Stimulated activated CD4-positive, alpha-beta T cell treated with anti-CD3 and anti-CD28 coated beads, Interleukin-2, amount 100 ng/mL, for 4 hours (primary cell): Measurements from ENCODE around the gene GALNT2.

Experiments
- DNase-seq: peaks from one replicate; pipeline ENCODE4 v3.0.0-alpha.2; 2020; ENCODE audit warnings: low read depth

The GALNT2 gene

DNA sequence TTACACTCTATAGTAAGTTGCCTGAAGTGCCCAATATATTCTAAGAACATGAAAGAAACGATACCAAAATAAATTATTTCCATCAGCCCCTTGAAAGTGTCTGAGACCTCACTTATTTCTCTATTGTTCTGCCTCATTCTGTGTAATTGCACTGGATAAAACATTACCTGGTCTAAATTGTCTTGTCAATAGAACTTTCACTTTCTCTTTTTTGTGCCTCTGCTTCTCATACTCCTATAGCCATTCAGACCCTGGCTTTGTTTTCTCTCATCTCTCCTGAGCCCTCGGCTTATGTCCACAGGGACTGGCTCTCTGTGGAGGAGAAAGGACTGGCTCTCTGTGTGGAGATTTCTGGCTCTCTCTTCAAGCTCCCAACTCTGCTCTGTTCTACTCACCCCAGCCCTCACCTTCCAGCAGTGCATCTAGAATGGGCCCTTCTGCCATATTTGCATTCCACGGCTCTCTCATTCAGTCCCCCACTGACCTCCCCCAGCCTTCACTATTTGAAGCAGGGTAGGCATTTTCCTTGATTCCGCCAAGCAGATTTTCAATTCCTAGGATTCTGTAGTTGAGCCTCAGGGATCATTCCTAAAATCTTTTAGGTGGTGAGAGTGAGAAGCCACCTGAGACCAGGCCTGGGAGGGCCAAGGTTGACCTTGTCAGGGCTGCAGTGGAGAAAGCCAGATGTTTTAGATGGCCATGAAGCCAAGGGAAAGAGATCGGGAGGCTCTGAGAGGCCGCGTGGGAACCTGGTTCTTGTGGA is 15.9 kb upstream of the GALNT2 start:
- no peak for DNase-seq

DNA sequence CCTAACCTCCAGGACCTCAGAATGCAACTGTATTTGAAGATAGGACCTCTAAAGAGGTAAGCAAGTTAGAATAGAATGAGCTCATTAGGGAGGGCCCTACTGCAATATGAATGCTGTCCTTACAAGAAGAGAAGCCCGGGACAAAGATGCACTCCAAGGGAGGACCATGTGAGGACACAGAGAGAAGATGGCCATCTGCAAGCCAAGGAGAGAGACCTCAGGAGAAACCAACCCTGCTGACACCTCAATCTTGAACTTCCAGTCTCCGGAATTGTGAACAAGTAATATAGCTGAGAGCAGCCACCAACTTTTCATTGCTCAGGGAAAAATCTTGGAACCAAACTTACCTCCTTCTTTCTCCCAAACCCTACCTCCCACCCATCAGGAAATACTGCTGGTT is 15.0 kb upstream of the GALNT2 start:
- no peak for DNase-seq

DNA sequence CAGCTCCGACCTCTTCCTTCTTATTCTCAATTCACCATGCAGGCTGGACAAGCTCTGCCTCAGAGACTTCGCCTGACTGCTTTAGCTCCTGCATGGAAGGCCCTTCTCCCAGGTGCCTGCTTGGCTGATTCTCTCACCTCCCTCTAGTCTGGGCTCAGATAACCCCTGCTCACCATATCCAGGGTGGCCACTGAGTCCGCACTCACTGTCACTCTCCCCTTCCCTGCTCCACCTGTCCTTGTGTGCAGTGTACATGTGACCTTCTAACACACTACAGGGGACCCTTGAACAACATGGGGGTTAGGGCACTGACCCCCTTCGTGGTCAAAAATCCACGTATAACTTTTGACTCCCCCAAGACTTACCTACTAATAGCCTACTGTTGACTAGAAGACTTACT is 14.4 kb upstream of the GALNT2 start:
- DNase-seq, result no peak

DNA sequence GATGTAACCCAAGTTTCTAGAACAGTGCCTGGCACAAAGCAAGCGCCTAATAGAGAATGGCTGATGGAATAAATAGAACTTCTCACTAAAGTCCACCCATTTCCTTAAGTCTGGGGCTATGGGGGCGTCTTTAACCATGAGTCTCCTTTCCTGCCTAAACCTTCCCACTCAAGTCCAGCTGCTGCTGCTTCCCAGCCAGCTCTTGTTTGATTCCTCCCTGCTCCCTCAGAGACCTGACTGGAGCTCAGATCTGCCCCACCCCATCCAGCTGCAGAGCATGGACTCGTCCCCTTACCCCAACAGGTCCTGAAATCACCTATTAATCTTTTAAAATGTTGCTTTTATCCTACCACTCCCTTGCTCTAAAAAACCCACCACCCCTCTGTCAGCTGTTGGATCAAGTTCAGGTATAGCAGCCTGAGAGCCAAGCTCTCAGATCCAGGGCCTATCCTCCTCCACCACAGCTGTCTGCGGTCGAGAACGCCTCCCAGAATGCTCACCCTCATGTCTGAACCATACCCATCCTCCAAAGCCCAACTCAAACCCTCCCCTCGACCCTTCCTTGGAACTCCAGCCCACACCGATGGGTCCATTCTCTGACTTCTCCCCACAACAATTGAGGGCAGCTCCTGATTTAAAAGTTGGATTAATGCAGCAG is 12.8 kb upstream of the GALNT2 start:
- no peak for DNase-seq

DNA sequence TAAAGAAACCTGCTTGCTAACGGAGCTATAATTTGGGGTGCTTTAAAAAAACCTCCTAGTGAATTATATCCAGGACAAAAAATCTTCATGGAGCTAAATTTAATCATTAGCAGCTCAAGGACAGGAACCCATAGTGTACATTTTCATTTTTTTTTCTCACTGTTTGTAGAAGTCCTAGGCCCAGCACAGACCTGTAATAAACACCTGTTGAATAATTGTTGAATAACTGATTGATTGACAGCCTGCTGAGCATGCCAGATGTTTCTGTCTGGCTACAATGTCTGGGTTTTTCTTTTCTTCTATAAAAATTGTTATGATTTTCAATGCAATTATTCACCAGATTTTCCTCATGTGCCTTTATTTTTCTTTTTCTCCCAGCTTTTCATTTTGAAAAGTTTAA is 10.9 kb upstream of the GALNT2 start:
- DNase-seq, result no peak

DNA sequence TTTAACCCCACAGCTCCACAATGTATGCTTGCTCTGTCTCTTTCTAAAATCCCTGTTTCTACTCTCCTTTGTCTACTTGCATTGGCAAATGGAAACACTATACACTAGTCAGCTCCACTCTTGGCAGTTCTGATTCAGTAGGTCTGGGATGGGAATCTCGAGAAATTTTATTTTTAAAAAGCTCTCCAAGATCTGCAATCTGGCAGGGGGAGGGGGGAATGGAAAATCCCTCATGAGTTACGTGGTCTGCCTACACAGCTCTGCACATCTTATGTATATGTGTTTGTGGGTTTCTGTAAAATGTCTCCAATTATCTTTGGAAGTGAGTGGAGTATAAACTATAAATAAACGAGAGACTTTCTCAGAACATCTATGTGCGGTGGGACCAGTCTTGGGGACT is 9.9 kb upstream of the GALNT2 start:
- no peak for DNase-seq

DNA sequence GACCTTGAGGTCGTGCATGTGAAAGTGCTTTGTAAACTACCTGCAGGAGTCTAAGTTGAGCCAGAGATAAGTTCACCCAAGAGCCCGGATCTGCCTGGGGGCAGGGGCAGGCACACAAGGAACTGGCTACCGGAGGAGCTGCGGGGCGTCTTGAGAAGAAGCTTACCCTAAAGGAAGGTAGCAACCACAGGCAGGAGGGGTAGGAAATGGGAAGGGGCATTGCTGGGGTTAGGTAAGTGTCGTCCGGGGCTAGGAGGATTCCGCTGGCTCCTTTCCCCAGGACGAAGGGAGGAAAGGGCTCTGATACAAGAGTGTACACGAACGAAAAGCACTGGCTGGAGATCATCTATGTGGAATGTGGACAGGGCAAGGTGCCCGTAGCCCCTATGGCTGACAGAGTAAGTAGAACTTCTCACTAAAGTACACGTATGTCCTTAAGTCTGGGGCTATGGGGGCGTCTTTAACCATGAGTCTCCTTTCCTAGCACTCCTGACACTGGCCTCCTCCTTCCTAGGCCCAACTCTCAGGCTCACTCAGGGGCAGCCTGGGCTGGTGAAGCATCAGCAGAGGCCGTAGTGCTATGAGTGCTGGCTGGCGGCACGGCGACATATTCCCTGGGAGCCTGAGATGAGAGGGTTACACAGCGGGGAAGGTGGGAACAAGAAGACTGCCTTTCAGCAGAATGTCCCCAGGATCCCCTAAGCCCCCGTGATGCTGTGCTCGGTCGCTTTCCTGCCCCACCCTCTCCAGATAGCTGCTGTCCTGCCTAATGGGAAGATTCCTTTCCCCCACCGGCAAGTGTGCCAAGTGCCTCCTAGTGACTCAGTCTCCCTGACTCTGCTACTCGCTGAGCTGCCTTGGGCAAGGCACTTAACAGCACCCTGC is 9.1 kb upstream of the GALNT2 start:
- DNase-seq, result no peak

DNA sequence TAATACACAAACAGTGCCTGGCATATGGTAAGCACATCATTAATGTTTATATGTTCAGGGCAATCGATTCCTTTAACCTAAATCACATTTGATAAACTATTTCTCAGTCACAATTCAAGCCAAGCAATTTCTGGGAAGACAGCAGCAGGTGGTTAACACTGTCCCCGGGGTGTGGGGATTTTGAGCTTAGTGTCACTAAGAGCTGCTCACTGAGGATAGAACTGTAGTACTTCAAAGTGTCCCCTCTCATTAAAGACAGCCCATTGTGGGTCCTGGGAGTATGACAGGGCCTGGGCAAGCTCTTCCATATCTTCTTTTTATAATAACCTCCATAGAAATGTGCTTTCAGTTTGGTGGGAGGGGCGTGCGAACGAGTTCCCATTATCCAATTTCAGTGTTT is 8.4 kb upstream of the GALNT2 start:
- DNase-seq, result no peak

DNA sequence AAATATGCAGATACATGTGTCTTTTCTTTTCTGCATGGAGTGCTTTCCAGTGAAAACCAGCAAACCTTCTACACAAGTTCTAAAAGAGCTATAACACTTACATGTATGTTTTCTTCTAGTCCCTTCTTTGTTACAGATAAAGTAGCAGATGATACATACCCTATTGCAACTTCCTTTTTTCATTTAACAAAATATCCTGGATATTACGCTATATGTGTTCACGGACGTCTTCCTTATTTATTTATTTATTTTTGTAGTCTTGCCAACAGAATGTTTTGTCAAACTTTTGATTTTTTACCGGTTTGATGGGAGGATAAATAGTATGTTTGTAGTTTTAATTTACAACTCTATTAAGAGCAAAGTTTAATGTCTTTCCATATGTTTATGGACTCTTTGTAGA is 5.2 kb upstream of the GALNT2 start:
- no peak for DNase-seq

DNA sequence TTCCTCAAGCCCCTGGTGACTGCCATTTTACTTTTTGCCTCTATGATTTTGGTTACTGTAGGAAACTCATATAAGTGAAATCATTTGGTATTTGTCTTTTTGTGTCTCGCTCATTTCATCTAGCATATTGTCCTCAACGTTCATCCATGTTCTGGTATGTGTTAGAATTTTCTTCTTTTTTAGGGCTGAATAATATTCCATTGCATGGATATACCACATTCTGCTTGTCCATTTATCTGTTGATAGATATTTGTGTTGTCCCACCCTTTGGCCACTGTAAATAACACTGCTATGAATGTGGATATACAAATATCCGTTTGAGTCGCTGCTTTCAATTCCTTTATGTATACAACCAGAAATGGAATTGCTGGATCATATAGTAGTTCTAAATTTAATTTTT is 4.5 kb upstream of the GALNT2 start:
- DNase-seq, result no peak

DNA sequence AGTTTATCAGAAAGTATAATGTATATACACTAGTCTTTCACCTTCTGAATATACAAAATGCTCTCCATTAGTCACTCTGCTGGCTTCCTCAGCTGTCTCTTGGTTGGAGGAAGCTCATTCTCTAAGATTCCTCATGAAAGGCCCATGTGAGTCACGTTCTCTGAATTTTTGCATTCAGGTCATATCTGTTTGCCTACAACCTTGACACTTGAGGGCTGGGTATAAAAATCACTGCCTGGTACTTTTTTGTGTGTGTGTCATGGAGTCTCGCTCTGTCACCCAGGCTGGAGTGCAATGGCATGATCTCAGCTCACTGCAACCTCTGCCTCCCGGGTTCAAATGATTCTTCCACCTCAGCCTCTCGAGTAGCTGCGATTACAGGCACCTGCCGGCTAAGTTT is 2.8 kb upstream of the GALNT2 start:
- DNase-seq, result no peak

DNA sequence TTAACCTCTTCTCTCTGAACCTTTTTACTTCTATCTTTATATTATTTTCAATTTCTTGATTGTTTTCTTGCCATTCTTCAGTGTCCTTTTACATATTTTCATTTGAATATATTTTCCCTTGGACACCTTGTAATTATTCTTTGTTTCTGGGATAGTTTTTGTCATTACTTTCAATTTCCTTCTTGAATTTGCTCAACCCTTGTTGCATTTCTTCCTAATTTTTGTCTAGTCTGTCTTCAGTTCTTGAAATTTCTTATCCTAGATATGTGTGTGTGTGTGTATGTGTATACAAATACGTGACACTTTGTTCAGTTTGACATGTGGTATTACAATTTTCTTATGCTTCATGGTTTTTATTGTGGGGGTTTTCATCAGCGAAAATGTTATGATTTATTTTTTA is 1.9 kb upstream of the GALNT2 start:
- no peak for DNase-seq

DNA sequence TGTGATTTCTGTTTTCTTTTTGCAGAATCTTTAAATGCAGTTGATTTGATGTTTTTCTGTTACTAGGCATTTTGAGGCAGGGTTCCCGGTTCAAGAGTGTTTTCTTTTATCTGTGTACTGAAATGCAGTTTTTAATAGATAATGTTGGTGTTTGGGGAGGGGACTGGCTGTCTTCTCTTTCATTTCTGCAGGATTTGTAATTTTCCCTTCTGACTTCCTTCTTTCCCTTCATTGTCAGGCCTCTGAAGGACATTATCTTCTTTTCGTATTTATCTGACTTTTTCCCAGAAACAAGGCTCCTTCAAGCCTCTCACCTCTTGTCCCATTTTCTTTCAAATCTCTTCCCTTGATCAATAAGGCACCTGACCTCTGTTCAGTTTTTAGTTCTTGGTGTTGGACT is 1.5 kb upstream of the GALNT2 start:
- no peak for DNase-seq

DNA sequence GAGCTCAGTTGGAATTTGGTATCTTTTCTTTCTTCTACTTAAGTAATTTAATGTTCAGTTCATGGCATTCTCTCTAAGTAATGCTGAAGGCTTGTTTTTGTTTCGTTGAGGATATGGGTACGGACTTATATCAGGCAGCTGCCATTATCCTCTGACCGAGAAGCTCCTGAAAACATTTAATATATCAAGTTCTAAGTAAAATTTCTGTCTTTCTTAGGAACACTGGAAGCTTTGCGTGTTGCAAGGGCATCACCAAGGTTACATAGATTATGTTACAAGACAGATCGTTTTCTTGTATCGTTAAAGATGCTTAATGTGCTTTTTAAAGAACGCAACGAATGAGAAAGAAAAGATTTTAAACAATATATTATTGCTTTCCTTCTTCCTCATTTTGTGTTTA is 1.0 kb upstream of the GALNT2 start:
- DNase-seq, result no peak

DNA sequence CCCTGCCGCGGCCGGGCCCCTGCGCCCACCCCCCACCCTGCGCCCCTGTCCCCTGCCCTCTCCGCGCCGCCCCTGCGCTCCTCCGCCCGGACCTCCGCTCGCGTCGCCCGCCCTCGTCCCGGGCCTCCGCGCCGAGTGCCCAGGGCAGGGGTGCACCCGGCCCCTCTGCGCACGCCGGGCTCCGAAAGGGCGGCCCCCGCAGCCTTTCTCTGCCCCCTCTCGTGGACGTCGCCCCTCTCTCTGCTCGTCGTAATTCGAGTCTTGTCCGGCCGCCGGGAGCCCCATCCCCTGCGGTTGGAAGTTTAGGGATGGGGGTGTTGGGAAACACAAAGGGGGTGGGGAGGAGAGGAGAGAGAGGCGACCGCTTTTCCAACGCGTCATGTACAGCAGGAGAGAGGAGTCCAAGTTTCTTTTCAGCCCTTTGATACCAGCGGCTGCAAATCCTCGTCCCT is 407 bp downstream of the GALNT2 start:
- DNase-seq, result no peak

DNA sequence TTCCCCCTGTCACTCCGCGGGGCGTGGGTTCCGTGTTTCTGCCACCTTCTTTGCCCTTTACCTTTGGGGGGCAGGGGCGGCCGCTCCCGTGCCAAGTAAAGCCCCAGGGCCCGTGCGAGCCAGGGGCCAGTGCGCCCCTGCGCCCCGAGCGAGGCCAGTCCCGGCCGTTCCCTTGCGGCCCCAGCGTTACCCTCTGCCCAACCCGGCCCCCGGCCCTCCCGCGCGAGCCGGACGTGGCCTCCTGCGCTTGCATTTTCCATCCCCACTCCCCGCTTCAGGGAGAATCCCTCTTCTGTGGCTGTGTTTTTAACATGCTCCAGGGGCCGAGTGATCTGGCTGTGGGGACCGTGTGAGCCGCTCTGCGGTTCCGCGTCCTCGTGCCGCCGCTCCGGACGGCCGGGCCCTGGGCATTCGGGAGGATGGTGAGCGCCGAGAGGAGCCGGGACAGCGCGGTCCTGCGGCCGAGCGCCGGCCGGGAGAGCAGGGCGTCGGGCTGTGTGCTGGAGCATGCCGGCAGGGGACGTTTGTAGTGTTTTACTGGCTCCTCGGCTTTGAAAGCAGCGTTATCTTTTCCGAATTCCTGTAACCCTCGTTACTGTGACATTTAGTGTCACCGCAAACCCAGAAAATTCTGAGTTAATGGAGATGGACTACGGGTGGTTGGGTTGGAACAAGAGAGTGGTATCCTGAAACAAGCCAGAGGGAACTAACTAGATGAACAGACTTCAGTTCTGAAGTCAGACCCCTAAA is 1.0 kb downstream of the GALNT2 start:
- no peak for DNase-seq

DNA sequence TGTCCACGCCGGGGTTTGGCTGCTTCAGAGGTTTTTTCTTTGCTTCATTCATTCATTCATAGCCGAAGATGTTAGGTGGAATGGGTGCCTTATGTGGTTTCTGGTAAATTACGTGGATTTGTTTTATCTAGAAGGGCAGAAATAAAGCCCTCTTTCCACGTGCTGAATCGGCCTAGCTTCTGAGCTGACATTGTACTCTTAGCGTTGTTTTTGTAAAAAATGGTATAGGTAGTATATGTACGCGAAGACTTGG is 1.5 kb downstream of the GALNT2 start:
- no peak for DNase-seq

DNA sequence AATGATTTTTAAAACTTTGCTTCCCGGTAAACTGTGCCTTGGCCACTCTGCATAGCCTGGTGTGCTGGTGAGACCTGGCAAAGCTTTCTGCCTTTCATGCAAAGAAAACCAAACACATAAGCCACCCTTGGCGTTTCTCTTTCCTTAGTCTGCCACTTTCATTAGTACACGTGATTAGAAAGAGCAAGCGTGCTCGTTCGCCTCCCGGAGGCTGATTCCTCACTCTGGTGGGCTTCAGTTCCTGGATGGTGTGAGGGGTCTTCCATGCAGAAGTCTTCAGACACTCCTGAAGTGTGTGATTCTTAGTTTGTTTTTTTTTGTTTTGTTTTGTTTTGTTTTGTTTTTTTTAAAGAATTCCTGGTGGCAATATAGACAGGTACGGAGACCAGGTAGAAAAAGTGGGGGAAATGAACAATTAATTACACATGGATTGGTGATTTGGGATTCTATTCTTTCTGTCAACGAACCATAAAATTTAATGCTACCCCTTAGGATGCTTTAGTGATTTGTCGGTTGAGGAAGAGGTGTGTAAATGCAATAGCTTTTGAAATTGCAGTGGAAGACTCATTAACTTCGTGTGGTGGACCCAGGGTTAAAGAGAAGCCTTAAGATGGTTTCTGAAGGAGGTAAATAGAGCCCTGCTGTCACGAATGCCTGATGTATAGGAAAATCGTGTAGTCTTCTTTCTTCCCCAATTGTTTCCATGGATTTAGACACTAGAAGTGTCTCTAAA is 2.1 kb downstream of the GALNT2 start:
- no peak for DNase-seq

DNA sequence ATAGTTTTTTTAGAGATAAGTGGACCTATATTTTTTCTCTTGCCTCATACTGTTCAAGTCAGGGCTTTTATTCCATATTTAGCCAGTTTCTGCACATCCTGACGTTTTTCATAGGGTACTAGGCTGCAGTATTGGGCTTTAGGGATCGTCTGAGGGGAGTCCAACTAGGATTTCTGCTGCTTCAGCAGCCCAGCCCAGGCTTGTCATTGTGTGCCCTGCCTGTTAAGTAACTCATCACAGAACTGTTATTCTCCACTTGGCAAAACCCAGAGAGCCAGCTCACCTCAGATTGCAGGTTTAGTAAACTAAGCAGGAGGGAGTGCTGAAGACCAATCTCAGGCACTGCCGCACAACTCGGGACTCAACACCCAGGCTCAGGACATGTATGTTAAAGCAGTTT is 2.8 kb downstream of the GALNT2 start:
- no peak for DNase-seq

DNA sequence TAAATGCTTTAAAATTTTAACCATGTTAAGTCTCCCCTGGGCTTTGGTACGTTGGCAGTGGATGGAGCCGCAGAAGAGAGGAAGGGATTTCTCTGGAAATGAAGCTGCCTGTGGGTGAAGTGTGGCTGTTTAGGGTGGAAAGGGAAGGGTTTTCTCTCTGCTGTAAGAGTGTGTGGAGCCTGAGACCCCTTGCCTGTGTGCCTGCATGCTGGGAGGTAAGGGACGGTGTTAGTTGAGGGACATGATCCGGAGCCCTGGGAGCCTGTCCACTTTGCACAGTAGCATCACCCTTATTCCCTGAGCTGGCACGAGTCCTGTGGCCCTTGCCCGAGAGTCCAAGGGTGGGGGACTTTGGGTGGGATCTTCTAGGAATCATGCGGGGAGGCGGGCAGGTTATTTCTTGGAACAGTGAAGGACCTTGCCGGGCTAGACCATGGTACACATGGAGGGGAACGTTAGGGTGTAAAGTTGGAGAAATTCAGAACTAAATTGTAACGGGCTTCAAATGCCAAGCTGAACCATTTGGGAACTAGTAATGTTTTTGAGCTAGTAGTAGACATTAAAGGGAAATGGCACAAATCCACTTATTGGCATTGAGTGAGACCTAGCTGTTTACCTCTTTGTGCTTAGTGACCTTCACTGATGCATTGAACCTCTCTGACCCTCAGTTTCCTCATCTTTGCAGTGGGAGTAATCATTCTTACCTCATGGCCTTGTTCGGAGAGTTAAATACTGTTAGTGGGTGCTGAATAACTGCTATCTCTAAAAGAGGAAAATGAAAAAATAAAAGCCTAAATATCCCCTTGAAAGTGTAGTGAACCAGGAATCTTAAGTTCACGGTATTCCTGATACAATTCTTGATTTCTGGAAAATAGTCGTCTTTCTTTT is 3.5 kb downstream of the GALNT2 start:
- DNase-seq, result no peak

DNA sequence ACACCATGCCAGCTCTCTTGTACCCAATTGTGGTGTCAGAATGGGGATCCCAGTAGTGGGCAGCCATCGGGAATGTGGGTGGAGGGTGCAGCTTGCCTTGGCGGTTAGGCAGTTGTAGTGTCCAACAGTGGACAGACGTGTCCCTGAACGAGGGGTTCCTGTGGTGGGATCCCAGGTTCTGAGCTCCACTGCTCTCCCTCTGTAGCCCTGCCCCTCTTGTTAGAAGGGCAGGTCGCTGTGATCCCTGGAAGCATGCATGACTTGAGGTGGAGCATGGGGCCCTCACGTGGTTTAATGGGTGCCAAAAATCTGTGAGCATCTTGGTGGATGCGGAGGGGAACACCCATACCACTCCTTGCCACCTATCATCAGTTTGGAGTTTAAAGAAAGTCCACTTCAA is 4.3 kb downstream of the GALNT2 start:
- DNase-seq, result no peak
